ENCODE data around the gene ICE1. TPM values are rescaled to one million over a fixed set of nuclear protein-coding genes. Genes with fewer than 3 reads are reported as not detected.
"Not testable (repeated sequence)": the region's sequence is repeated elsewhere in the genome, so short reads cannot be mapped to it uniquely, and the experiment has no call there.

ICE1 gene
- 21.2 TPM for polyA plus RNA-seq (2013, experiment 1 of 2; ENCODE audit: insufficient read length)
- 19.8 TPM for polyA plus RNA-seq (2013, experiment 2 of 2; ENCODE audit: insufficient read length)

- peak; percentile 98 for DNase-seq
Observed at GRCh38 chr5:5421961-5422818, at the start of gene ICE1. Gene ICE1 (plus strand): TSS chr5:5422677. CDS start chr5:5422916, 239 bp downstream.

- no peak for DNase-seq
Observed at GRCh38 chr5:5372930-5373329, 49.5 kb upstream of the ICE1 start.

- DNase-seq, result peak; percentile 20
Observed at GRCh38 chr5:5373351-5373989, 49.0 kb upstream of the ICE1 start.

GRCh38 chr5:5374009-5374715 is 48.3 kb upstream of the ICE1 start:
- peak; percentile 68 for DNase-seq

- DNase-seq, result no peak
Observed at GRCh38 chr5:5377780-5378179, 44.7 kb upstream of the ICE1 start.

- no peak for DNase-seq
Observed at GRCh38 chr5:5378531-5378930, 43.9 kb upstream of the ICE1 start.

GRCh38 chr5:5380298-5380697 is 42.2 kb upstream of the ICE1 start:
- no peak for DNase-seq

- peak; percentile 13 for DNase-seq
Observed at GRCh38 chr5:5381310-5381913, 41.1 kb upstream of the ICE1 start.

- DNase-seq, result no peak
Observed at GRCh38 chr5:5383461-5383860, 39.0 kb upstream of the ICE1 start.

- no peak for DNase-seq
Observed at GRCh38 chr5:5384660-5385330, 37.7 kb upstream of the ICE1 start.

GRCh38 chr5:5385331-5385662 is 37.2 kb upstream of the ICE1 start:
- no peak for DNase-seq

GRCh38 chr5:5386329-5386728 is 36.1 kb upstream of the ICE1 start:
- no peak for DNase-seq

GRCh38 chr5:5387192-5387591 is 35.3 kb upstream of the ICE1 start:
- DNase-seq, result no peak

- no peak for DNase-seq
Observed at GRCh38 chr5:5387777-5388176, 34.7 kb upstream of the ICE1 start.

GRCh38 chr5:5390121-5390869 is 32.2 kb upstream of the ICE1 start:
- DNase-seq, result peak; percentile 22

GRCh38 chr5:5392504-5392903 is 30.0 kb upstream of the ICE1 start:
- not testable (repeated sequence) for DNase-seq

GRCh38 chr5:5394384-5394986 is 28.0 kb upstream of the ICE1 start:
- DNase-seq, result peak; percentile 60

- DNase-seq, result not testable (repeated sequence)
Observed at GRCh38 chr5:5395093-5395492, 27.4 kb upstream of the ICE1 start.

- no peak for DNase-seq
Observed at GRCh38 chr5:5398071-5398470, 24.4 kb upstream of the ICE1 start.

GRCh38 chr5:5401095-5401494 is 21.4 kb upstream of the ICE1 start:
- no peak for DNase-seq

GRCh38 chr5:5403741-5404140 is 18.7 kb upstream of the ICE1 start:
- DNase-seq, result no peak

All from fibroblast of skin of abdomen (primary cell).